Activated T-cell treated with anti-CD3 and anti-CD28 coated beads, Interleukin-2, amount 50 U/mL, for 1 hour (primary cell): ENCODE data around the gene QSER1.
A peak's percentile ranks its signal among the peaks of the same experiment; 100 is the strongest.
"Not testable (repeated sequence)": the region's sequence is repeated elsewhere in the genome, so short reads cannot be mapped to it uniquely, and the experiment has no call there.

Source experiments
- DNase-seq: peaks from one replicate; pipeline ENCODE4 v3.0.0-alpha.2; 2020

QSER1 gene

GRCh38 chr11:33006010-33006409, 113.4 kb downstream of the QSER1 start:
- no peak for DNase-seq

DNA sequence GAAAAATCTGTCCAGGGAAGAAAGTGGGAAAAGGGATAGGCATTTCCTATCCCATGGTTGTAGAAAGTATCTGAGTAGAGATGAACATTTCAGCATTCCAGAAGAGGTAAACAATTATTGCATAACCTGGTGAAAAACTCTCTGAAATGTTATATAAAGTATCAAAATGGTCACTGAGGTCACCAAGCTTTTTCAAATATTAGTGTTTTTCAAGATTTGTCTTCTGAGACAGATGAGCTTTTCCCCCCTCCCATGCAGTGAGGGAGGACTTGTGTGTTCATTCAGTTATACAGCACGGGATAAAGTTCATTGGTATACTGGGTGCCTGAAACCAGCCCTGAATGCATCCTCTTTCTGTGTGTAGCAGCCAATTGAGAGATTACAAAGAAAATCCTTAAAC, 121.1 kb downstream of the QSER1 start:
- DNase-seq, result no peak

- peak; percentile 82 for DNase-seq
Observed at GRCh38 chr11:33015621-33016551, 123.3 kb downstream of the QSER1 start, which contains the start of gene DEPDC7. Gene DEPDC7, plus strand, starts transcription at chr11:33015878. Its CDS starts 78 bp downstream, at chr11:33015956.

DNA sequence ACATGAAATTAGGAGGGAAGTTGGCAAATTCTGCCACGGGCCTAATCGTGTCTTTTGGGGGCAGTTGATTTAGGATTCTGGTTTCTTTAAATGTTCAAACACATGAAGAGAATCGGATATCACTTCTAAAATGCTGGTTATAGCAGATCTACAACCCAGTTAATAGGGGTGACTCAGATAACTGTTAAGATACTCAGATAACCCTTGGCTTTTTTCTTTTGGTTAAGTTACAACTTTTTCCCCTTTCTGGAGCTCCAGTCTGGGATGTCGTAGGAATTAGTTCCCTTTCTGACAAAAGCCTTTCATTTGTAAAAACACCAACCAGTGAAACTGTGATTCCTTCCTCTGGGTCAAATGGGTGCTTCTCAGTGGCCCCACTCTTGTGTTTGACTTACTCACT, 124.0 kb downstream of the QSER1 start:
- no peak for DNase-seq

DNA sequence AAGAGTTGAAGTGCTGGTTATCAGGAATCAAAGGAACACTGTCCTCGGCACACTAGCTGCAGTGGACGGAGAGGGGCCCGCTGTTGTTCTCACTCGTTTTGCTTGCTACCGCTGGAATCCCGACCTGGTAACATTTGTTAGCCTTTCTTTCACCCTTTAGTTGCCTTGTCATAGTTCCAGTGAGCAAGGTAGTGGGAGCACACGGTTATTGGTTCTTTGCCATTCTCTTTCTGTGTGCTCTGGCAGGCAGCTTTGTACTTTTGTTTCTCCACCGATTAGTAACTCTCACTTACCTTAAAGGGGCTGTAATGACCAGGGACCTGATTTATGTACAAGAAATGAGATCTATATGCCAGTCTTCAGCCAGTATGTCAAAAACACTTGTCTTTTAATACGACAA, 124.9 kb downstream of the QSER1 start:
- DNase-seq, result no peak

GRCh38 chr11:33017965-33018364, 125.4 kb downstream of the QSER1 start:
- no peak for DNase-seq

GRCh38 chr11:33018840-33019239, 126.2 kb downstream of the QSER1 start:
- DNase-seq, result no peak

- DNase-seq, result no peak
Observed at GRCh38 chr11:33021501-33021900, 128.9 kb downstream of the QSER1 start.

GRCh38 chr11:33021937-33022336, 129.3 kb downstream of the QSER1 start:
- DNase-seq, result no peak

DNA sequence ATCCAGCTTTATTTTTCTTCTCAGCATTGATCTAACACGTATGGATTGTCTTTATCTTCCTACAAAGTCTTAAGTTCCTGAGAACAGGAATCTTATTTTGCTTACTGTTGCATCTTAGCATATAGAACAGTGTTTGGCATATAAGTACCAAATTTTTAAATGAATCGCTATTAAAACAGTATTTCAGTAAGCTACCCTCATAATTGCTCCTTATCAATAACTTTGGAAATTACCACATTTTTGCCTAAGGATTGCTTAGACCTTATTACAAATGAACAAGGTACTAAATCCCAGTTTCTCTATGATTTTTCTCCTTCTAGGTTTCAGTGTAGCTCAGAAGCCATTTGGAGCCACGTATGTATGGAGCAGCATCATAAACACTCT, 132.7 kb downstream of the QSER1 start:
- DNase-seq, result no peak

DNA sequence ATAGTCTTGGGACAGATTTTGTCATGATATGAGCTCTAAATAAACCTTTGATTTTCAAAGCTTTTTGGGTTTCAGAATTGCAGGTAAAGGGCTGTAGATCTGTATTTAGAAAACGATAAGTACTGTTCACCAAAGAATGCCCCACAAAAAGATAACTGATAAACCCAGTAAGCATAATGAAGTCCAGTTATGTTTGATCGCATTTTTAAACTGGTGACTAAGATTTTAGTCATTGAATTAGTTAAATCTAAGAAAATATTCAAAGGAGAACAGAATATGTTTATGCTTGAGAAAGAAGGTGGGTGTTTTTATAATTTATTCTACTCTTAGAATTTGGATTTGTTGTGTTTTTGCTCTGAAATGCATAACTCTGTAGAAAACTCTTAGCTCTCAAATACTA, 134.6 kb downstream of the QSER1 start:
- DNase-seq, result no peak

GRCh38 chr11:33027846-33028536, 135.4 kb downstream of the QSER1 start:
- no peak for DNase-seq

DNA sequence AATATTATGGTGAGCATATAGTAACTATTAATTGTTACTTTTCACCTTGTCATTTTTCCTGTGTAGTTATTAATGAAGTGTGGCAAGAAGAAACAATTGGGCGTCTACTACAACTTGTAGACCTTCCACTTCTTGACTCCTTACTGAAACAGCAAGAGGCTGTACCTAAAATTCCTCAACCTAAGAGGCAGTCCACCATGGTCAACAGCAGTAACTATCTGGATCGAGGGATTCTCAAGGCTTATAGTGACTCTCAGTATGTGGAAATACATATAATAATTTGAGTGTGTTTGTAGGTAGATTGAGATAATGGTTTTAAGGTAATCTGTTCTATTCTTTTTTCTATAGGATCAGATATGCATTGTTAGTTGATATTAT, 135.9 kb downstream of the QSER1 start:
- DNase-seq, result no peak

GRCh38 chr11:33029218-33029617, 136.6 kb downstream of the QSER1 start:
- DNase-seq, result not testable (repeated sequence)
